Mesenteric fat pad (tissue), 1 donor: ENCODE data around the gene APOBEC3F. TPM values are rescaled to one million over a fixed set of nuclear protein-coding genes. Genes with fewer than 3 reads are reported as not detected.
"Not testable (repeated sequence)": the region's sequence is repeated elsewhere in the genome, so short reads cannot be mapped to it uniquely, and the experiment has no call there.

ENCODE experiments used
- DNase-seq: peaks from one replicate; pipeline ENCODE4 v3.0.0-alpha.2; 2020; ENCODE audit warnings: low spot score
- long read RNA-seq: library from polyadenylated mRNA; unstranded; transcript quantifications from one replicate; pipeline ENCODE4 v2.0.0, GENCODE V29; 2020
- total RNA-seq: library from RNA; stranded (reverse); fragmentation: NEBNext Ultra II Directional; extraction: Animal tissue kit (Norgen Biotek cat#: 25700); gene quantifications from one replicate; pipeline ENCODE4 v1.2.1, GENCODE V29; 2021
- donor health status: DM: yes; HTN: yes; CAD: no.

The APOBEC3F gene
- total RNA-seq, result 2.5 TPM
- long read RNA-seq, partial matches to known transcripts, result 2 of 4 reads
- long read RNA-seq, other reads (novel, unspliced or antisense), result 2 of 4 reads

GRCh38 chr22:39040538-39041296 is at the start of gene APOBEC3F:
Gene APOBEC3F, plus strand, starts transcription at chr22:39040864. Its CDS starts 97 bp downstream, at chr22:39040961.
- DNase-seq, result not testable (repeated sequence)

- not testable (repeated sequence) for DNase-seq
Measured at GRCh38 chr22:38992871-38993371, 47.7 kb upstream of the APOBEC3F start.

- DNase-seq, result no peak
Measured at GRCh38 chr22:38996105-38996504, 44.6 kb upstream of the APOBEC3F start.

- DNase-seq, result no peak
Measured at GRCh38 chr22:38997518-38997917, 43.1 kb upstream of the APOBEC3F start.

- DNase-seq, result no peak
Measured at GRCh38 chr22:39003165-39003638, 37.5 kb upstream of the APOBEC3F start.

GRCh38 chr22:39007177-39007576 is 33.5 kb upstream of the APOBEC3F start:
- no peak for DNase-seq

GRCh38 chr22:39008271-39008850 is 32.3 kb upstream of the APOBEC3F start:
- DNase-seq, result not testable (repeated sequence)

- DNase-seq, result no peak
Measured at GRCh38 chr22:39010946-39011345, 29.7 kb upstream of the APOBEC3F start.

- DNase-seq, result no peak
Measured at GRCh38 chr22:39012533-39013511, 27.8 kb upstream of the APOBEC3F start.

GRCh38 chr22:39013561-39013941 is 27.1 kb upstream of the APOBEC3F start:
- not testable (repeated sequence) for DNase-seq

GRCh38 chr22:39013942-39014722 is 26.5 kb upstream of the APOBEC3F start, which contains the start of gene APOBEC3C:
Gene APOBEC3C, plus strand, starts transcription at chr22:39014257. Its CDS starts 106 bp downstream, at chr22:39014363.
- DNase-seq, result peak; percentile 92

GRCh38 chr22:39014723-39015121 is 25.9 kb upstream of the APOBEC3F start:
- not testable (repeated sequence) for DNase-seq

- DNase-seq, result no peak
Measured at GRCh38 chr22:39016592-39016991, 24.1 kb upstream of the APOBEC3F start.

- DNase-seq, result no peak
Measured at GRCh38 chr22:39017596-39018365, 22.9 kb upstream of the APOBEC3F start.

- DNase-seq, result not testable (repeated sequence)
Measured at GRCh38 chr22:39020021-39020651, 20.5 kb upstream of the APOBEC3F start.

GRCh38 chr22:39021552-39022250 is 19.0 kb upstream of the APOBEC3F start:
- no peak for DNase-seq

GRCh38 chr22:39024519-39025308 is 15.9 kb upstream of the APOBEC3F start:
- DNase-seq, result no peak
